OCI-LY1 (cell line): ENCODE measurements around the gene ITGAE.
"Not testable (repeated sequence)": the region's sequence is repeated elsewhere in the genome, so short reads cannot be mapped to it uniquely, and the experiment has no call there.

Experiments
- H2AFZ ChIP-seq: fragments of 200-600 bp; sonication (generic), shearing (Covaris generic); 2 replicates; pipeline ENCODE4 v1.6.0; 2014; ENCODE audit warnings: antibody characterized with exemption, mild to moderate bottlenecking, low read length
- H3F3A ChIP-seq: fragments of 200-600 bp; sonication (generic), shearing (Covaris generic); 2 replicates; pipeline ENCODE4 v1.6.0; 2014; ENCODE audit warnings: mild to moderate bottlenecking, antibody characterized with exemption, low read length, moderate library complexity; ENCODE audit not compliant: insufficient read depth
- H3K27ac ChIP-seq: fragments of 200-600 bp; sonication (generic); 2 replicates; pipeline ENCODE4 v1.5.1; 2014; ENCODE audit warnings: low read length, mixed run types, mild to moderate bottlenecking, low read depth; ENCODE audit not compliant: poor library complexity, severe bottlenecking
- H3K27me3 ChIP-seq: fragments of 200-600 bp; sonication (generic); 2 replicates; pipeline ENCODE4 v1.6.0; 2014; ENCODE audit warnings: antibody characterized with exemption, mild to moderate bottlenecking, low read length, moderate library complexity; ENCODE audit not compliant: insufficient read depth
- H3K36me3 ChIP-seq: fragments of 200-600 bp; sonication (generic); 2 replicates; pipeline ENCODE4 v1.6.1; 2014; ENCODE audit warnings: mild to moderate bottlenecking, antibody characterized with exemption, low read length, moderate library complexity, mixed read lengths; ENCODE audit not compliant: insufficient read depth
- H3K4me1 ChIP-seq: fragments of 200-600 bp; sonication (generic); 2 replicates; pipeline ENCODE4 v1.5.1; 2014; ENCODE audit warnings: mild to moderate bottlenecking, low read length, moderate library complexity; ENCODE audit not compliant: insufficient read depth, severe bottlenecking
- H3K4me2 ChIP-seq: fragments of 200-600 bp; sonication (generic), shearing (Covaris generic); 2 replicates; pipeline ENCODE4 v1.6.1; 2014; ENCODE audit warnings: low read length
- H3K4me3 ChIP-seq: fragments of 200-600 bp; sonication (generic); 2 replicates; pipeline ENCODE4 v1.5.1; 2014; ENCODE audit warnings: low read length, low read depth, mild to moderate bottlenecking, mixed read lengths; ENCODE audit not compliant: poor library complexity, severe bottlenecking
- H3K79me2 ChIP-seq: fragments of 200-600 bp; shearing (Covaris generic); 2 replicates; pipeline ENCODE4 v1.6.1; 2016; ENCODE audit warnings: mixed run types, low read length, mixed read lengths; ENCODE audit not compliant: insufficient read depth
- H3K9ac ChIP-seq: fragments of 200-600 bp; sonication (generic), shearing (Covaris generic); 2 replicates; pipeline ENCODE4 v1.6.1; 2014; ENCODE audit warnings: mild to moderate bottlenecking, low read length, mixed read lengths
- H3K9me2 ChIP-seq: fragments of 200-600 bp; sonication (generic), shearing (Covaris generic); 2 replicates; pipeline ENCODE4 v1.6.1; 2014; ENCODE audit warnings: low read depth, mild to moderate bottlenecking, low read length, mixed read lengths
- H3K9me3 ChIP-seq: fragments of 200-600 bp; shearing (Covaris generic); 2 replicates; pipeline ENCODE4 v1.6.1; 2014; ENCODE audit warnings: low read length, mixed read lengths
- H4K20me1 ChIP-seq: fragments of 200-600 bp; sonication (generic), shearing (Covaris generic); 2 replicates; pipeline ENCODE4 v1.6.0; 2016; ENCODE audit warnings: mild to moderate bottlenecking, low read length; ENCODE audit not compliant: insufficient read depth
- EZH2 ChIP-seq: fragments of 200-600 bp; sonication (generic), shearing (Covaris generic); IDR thresholded peaks from 2 replicates; pipeline ENCODE4 v1.8.0; 2017; ENCODE audit warnings: borderline replicate concordance, mixed run types, mild to moderate bottlenecking, antibody characterized with exemption, low read length, moderate library complexity, mixed read lengths
- TF ChIP-seq, protein P1 (sequence below): fragments of 200-600 bp; sonication (generic), shearing (Covaris generic); IDR thresholded peaks from 2 replicates; pipeline ENCODE4 v1.5.1; 2017; ENCODE audit warnings: mild to moderate bottlenecking, antibody characterized with exemption, low read length, moderate library complexity, mixed read lengths

Gene ITGAE

DNA sequence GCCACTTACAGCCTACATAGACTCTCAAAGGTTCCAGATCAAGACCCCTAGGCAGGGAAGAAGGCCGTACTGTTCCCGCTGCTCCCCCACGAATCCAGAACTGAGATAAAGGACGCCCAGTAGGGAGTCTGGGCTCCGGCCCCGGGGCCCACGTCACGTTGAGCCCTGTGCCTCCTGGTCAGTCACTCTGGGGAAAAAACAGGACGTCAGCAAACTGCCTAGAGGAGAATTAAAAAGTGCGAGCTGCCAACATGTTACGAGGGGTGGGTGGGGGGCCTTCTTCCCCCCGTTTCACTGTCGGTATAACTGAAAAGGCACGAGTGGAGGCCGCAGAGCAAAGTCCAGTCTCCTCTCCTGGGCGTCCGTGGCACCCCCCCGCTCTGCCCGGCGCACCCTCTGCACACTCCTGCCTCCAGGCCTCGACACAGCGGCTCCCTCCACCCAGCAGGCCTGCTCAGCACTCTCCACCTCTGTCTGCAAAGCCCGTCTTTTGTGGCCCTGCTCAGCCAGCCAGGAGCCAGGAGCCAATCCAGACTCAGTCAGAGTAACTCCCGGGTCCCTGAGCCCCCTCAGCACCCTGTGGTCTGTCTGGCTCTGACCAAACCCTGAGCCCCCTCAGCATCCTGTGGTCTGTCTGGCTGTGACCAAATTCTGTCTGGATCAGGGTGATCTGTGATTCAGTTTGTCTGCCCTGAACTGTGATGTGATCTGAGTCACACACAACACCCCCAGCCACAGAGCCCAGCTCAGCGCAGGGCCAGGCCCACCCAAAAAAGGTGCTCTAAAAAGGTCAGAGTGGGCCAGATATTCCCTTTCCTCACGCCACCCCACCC lies 6.2 kb downstream of the ITGAE start:
- Histone ChIP-seq H3K4me3 (no peak overlapping the region), H2AFZ (no peak overlapping the region), H3K79me2 (no peaks in the 10 kb centered on the region), H3K27me3 (no peaks in the 10 kb centered on the region; the same call in 1 of the 2 replicates), H3K36me3 (no peaks in the 10 kb centered on the region), H3K9ac (no peak overlapping the region), H4K20me1 (no peaks in the 10 kb centered on the region), H3K4me1 (no peaks in the 10 kb centered on the region), H3K9me3 (no peaks in the 10 kb centered on the region), H3K9me2 (no peaks in the 10 kb centered on the region), H3F3A (no peaks in the 10 kb centered on the region), H3K27ac (no peak overlapping the region), H3K4me2 (no peak overlapping the region)
- TF ChIP-seq EZH2, result no peak
- TF ChIP-seq, protein P1, sequence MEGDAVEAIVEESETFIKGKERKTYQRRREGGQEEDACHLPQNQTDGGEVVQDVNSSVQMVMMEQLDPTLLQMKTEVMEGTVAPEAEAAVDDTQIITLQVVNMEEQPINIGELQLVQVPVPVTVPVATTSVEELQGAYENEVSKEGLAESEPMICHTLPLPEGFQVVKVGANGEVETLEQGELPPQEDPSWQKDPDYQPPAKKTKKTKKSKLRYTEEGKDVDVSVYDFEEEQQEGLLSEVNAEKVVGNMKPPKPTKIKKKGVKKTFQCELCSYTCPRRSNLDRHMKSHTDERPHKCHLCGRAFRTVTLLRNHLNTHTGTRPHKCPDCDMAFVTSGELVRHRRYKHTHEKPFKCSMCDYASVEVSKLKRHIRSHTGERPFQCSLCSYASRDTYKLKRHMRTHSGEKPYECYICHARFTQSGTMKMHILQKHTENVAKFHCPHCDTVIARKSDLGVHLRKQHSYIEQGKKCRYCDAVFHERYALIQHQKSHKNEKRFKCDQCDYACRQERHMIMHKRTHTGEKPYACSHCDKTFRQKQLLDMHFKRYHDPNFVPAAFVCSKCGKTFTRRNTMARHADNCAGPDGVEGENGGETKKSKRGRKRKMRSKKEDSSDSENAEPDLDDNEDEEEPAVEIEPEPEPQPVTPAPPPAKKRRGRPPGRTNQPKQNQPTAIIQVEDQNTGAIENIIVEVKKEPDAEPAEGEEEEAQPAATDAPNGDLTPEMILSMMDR, result no peak

DNA sequence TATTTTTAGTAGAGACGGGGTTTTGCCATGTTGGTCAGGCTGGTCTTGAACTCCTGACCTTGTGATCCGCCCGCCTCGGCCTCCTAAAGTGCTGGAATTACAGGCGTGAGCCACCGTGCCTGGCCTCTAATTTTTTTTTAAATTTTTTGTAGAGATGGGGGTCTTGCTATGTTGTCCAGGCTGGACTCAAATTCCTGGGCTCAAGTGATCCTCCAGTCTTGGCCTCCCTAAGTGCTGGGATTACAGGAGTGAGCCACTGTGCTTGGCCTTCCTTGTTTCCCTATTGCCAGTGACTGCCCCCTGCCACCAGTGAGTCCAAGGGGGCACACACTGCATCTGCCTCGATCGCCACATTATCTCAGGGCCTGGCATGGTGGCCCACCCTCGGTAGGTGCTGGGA lies 6.8 kb downstream of the ITGAE start:
- not testable (repeated sequence) for H3K79me2 ChIP-seq, H3K36me3 ChIP-seq, H3K9me2 ChIP-seq, H4K20me1 ChIP-seq, H3F3A ChIP-seq, H3K9ac ChIP-seq, H3K4me3 ChIP-seq, H3K4me2 ChIP-seq, H3K9me3 ChIP-seq, H3K4me1 ChIP-seq, H3K27ac ChIP-seq, H3K27me3 ChIP-seq, H2AFZ ChIP-seq

DNA sequence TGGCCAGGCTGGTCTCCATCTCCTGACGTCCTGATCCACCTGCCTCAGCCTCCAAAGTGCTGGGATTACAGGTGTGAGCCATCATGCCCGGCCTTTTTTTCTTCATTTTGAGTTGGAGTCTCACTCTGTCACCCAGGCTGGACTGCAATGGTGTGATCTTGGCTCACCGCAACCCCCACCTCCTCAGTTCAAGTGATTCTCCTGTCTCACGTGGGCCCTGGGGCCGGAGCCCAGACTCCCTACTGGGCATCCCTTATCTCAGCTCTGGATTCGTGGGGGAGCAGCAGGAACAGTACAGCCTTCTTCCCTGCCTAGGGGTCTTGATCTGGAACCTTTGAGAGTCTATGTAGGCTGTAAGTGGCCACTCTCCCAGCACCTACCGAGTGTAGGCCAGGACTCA lies 7.7 kb downstream of the ITGAE start:
- not testable (repeated sequence) for H3K27me3 ChIP-seq, H3K27ac ChIP-seq, H3K9me3 ChIP-seq, H4K20me1 ChIP-seq, H3K9ac ChIP-seq, H3K79me2 ChIP-seq, H3K9me2 ChIP-seq, H2AFZ ChIP-seq, H3K4me2 ChIP-seq, H3K4me1 ChIP-seq, H3K4me3 ChIP-seq, H3F3A ChIP-seq, H3K36me3 ChIP-seq

DNA sequence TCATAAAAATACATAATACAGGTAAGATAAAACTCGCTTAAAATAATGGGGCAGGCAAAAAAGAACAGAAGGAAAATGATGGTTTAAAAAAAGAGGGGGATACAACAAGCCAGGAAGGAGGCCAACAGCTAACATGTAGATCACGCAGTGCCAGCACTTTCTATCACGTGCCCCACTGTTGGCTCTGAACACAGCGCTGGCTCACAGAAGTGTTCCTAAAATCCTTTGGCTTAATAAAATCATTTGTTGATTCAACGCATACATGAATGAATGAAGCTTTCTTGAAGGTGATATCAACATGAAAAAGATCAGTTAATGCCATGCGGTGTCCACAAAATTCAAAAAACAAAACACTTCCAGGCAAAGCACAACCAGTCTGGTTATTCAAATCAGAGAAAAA lies 8.5 kb downstream of the ITGAE start:
- Histone ChIP-seq H3F3A (no peaks in the 10 kb centered on the region), H3K27ac (no peak overlapping the region), H3K36me3 (no peaks in the 10 kb centered on the region), H3K27me3 (no peaks in the 10 kb centered on the region; the same call in 1 of the 2 replicates), H4K20me1 (no peaks in the 10 kb centered on the region), H3K4me3 (no peak overlapping the region), H3K4me2 (no peak overlapping the region), H3K9me3 (no peaks in the 10 kb centered on the region), H2AFZ (no peak overlapping the region), H3K4me1 (no peaks in the 10 kb centered on the region), H3K79me2 (no peaks in the 10 kb centered on the region), H3K9me2 (no peaks in the 10 kb centered on the region), H3K9ac (no peak overlapping the region)
- TF ChIP-seq EZH2, result no peak
- TF ChIP-seq, protein P1, result no peak
